IMR-90 (cell line): ENCODE results near the gene HSPG2. TPM values are rescaled to one million over a fixed set of nuclear protein-coding genes. Genes with fewer than 3 reads are reported as not detected.
A peak's percentile ranks its signal among the peaks of the same experiment; 100 is the strongest.

Source experiments
- ATAC-seq: fragments of 200-7000 bp; cut with Tn5 transposase; 2 replicates; pipeline ENCODE4 v1.9.1; 2020; ENCODE audit warnings: low read depth, mild to moderate bottlenecking, moderate library complexity
- BruUV-seq: library from RNA; stranded (reverse); fragments of 400-500 nt; replicated peaks from 2 replicates; lab custom pipeline; 2021; lab: Mats Ljungman, UMichigan
- CTCF ChIA-PET: fragments of 300-600 bp; formaldehyde crosslinking; extraction: SDS; loops from one replicate; lab custom pipeline; 2021; ENCODE audit warnings: antibody characterized with exemption; lab: Yijun Ruan, JAX
- POLR2A ChIA-PET: fragments of 300-600 bp; sonication (Branson Sonifier 250); formaldehyde crosslinking; loops from one replicate; lab custom pipeline; 2022; ENCODE audit warnings: antibody characterized with exemption; ENCODE audit not compliant: unreplicated experiment; lab: Charles Lee
- DNase-seq: peaks from one replicate; pipeline ENCODE4 v3.0.0; 2013
- H2AFZ ChIP-seq: replicated peaks from 2 replicates; pipeline ENCODE3; 2013; ENCODE audit warnings: low read length, mild to moderate bottlenecking; ENCODE audit not compliant: poor library complexity
- H2AK5ac ChIP-seq: 2 replicates; pipeline ENCODE4 v1.6.1; 2013; ENCODE audit warnings: low read depth, low read length, inconsistent platforms
- H2AK9ac ChIP-seq: replicated peaks from 2 replicates; pipeline ENCODE3; 2013; ENCODE audit warnings: mild to moderate bottlenecking, low read depth, low read length, moderate library complexity; ENCODE audit not compliant: poor library complexity
- H2BK120ac ChIP-seq: 2 replicates; pipeline ENCODE4 v1.6.1; 2013; ENCODE audit warnings: low read depth, low read length, inconsistent platforms
- H2BK15ac ChIP-seq: 3 replicates; pipeline ENCODE4 v1.6.1; 2013; ENCODE audit warnings: low read depth, low read length, inconsistent platforms
- H2BK20ac ChIP-seq: 2 replicates; pipeline ENCODE4 v1.6.1; 2013; ENCODE audit warnings: low read depth, mild to moderate bottlenecking, inconsistent platforms, low read length, moderate library complexity
- H2BK5ac ChIP-seq: 2 replicates; pipeline ENCODE4 v1.6.1; 2013; ENCODE audit warnings: mild to moderate bottlenecking, low read depth, low read length, inconsistent platforms; ENCODE audit not compliant: poor library complexity, severe bottlenecking
- H3K14ac ChIP-seq: replicated peaks from 2 replicates; pipeline ENCODE4 v1.6.1; 2013; ENCODE audit warnings: low read depth, low read length, inconsistent platforms
- H3K18ac ChIP-seq: 2 replicates; pipeline ENCODE4 v1.6.1; 2013; ENCODE audit warnings: low read depth, low read length, control low read depth
- H3K23ac ChIP-seq: 2 replicates; pipeline ENCODE4 v1.6.1; 2013; ENCODE audit warnings: low read depth, low read length, inconsistent platforms
- H3K27ac ChIP-seq: 2 replicates; pipeline ENCODE4 v1.5.1; 2013; ENCODE audit warnings: mild to moderate bottlenecking, control low read depth, low read length; ENCODE audit not compliant: insufficient read depth
- H3K27me3 ChIP-seq: 2 replicates; pipeline ENCODE4 v1.6.1; 2013; ENCODE audit warnings: low read length; ENCODE audit not compliant: control insufficient read depth, insufficient read depth
- H3K36me3 ChIP-seq: 2 replicates; pipeline ENCODE4 v1.6.1; 2013; ENCODE audit warnings: low read length, mixed read lengths; ENCODE audit not compliant: control insufficient read depth, insufficient read depth
- H3K4ac ChIP-seq: 2 replicates; pipeline ENCODE4 v1.6.1; 2013; ENCODE audit warnings: low read depth, low read length, inconsistent platforms
- H3K4me1 ChIP-seq: 2 replicates; pipeline ENCODE4 v1.6.1; 2013; ENCODE audit warnings: low read length, mixed read lengths; ENCODE audit not compliant: control insufficient read depth, insufficient read depth
- H3K4me2 ChIP-seq: 2 replicates; pipeline ENCODE4 v1.6.1; 2013; ENCODE audit warnings: low read depth, mild to moderate bottlenecking, control low read depth, low read length, moderate library complexity
- H3K4me3 ChIP-seq: 2 replicates; pipeline ENCODE4 v1.5.1; 2013; ENCODE audit warnings: low read depth, mild to moderate bottlenecking, control low read depth, low read length, moderate library complexity; ENCODE audit not compliant: insufficient read depth
- H3K56ac ChIP-seq: 2 replicates; pipeline ENCODE4 v1.6.1; 2013; ENCODE audit warnings: low read length, inconsistent platforms; ENCODE audit not compliant: insufficient read depth; ENCODE audit errors: extremely low read depth
- H3K79me1 ChIP-seq, 2 experiments: 2 replicates each; pipeline ENCODE4 v1.6.1; 2013; ENCODE audit warnings: low read length in 2 of 2, inconsistent platforms in 1 of 2, low read depth in 1 of 2
- H3K9ac ChIP-seq: 2 replicates; pipeline ENCODE4 v1.6.1; 2013; ENCODE audit warnings: low read depth, low read length, control low read depth
- H3K9me1 ChIP-seq: 2 replicates; pipeline ENCODE4 v1.6.1; 2013; ENCODE audit warnings: low read length, inconsistent platforms; ENCODE audit not compliant: insufficient read depth
- H3K9me3 ChIP-seq: 2 replicates; pipeline ENCODE4 v1.6.1; 2013; ENCODE audit warnings: low read length; ENCODE audit not compliant: control insufficient read depth, insufficient read depth
- H4K20me1 ChIP-seq: 2 replicates; pipeline ENCODE4 v1.6.1; 2013; ENCODE audit warnings: low read length, inconsistent platforms; ENCODE audit not compliant: insufficient read depth
- H4K5ac ChIP-seq: 2 replicates; pipeline ENCODE4 v1.6.1; 2013; ENCODE audit warnings: mild to moderate bottlenecking, low read depth, low read length, control low read depth
- H4K8ac ChIP-seq, 2 experiments: 2 replicates each; pipeline ENCODE4 v1.6.1; 2013; ENCODE audit warnings: low read depth in 2 of 2, low read length in 2 of 2, control low read depth in 1 of 2, inconsistent platforms in 1 of 2
- H4K91ac ChIP-seq: 2 replicates; pipeline ENCODE4 v1.6.1; 2013; ENCODE audit warnings: low read depth, low read length, inconsistent platforms; ENCODE audit not compliant: insufficient read depth
- BHLHE40 ChIP-seq: fragments of 150-350 bp; IDR thresholded peaks from 2 replicates; pipeline ENCODE4 v1.6.1; 2016; ENCODE audit warnings: mild to moderate bottlenecking, low read depth, low read length
- CEBPB ChIP-seq: IDR thresholded peaks from 2 replicates; pipeline ENCODE4 v1.6.1; 2012; ENCODE audit warnings: low read depth, low read length, improper control_type of control experiment
- CHD1 ChIP-seq: IDR thresholded peaks from 2 replicates; pipeline ENCODE4 v1.6.1; 2012; ENCODE audit warnings: low read depth, low read length, improper control_type of control experiment
- CTCF ChIP-seq: conservative IDR thresholded peaks from 2 replicates; pipeline ENCODE4 v1.5.1; 2012; ENCODE audit warnings: mild to moderate bottlenecking, low read depth, low read length, improper control_type of control experiment
- ELK1 ChIP-seq: fragments of 150-350 bp; IDR thresholded peaks from 2 replicates; pipeline ENCODE4 v1.6.1; 2016; ENCODE audit warnings: low read depth, mild to moderate bottlenecking, low read length, moderate library complexity, borderline replicate concordance
- FOS ChIP-seq: fragments of 150-350 bp; IDR thresholded peaks from 2 replicates; pipeline ENCODE4 v1.6.1; 2016; ENCODE audit warnings: low read depth, low read length
- MAFK ChIP-seq: IDR thresholded peaks from 2 replicates; pipeline ENCODE4 v1.6.1; 2012; ENCODE audit warnings: low read depth, low read length, improper control_type of control experiment
- MXI1 ChIP-seq: IDR thresholded peaks from 2 replicates; pipeline ENCODE4 v1.6.1; 2012; ENCODE audit warnings: low read depth, mild to moderate bottlenecking, low read length, moderate library complexity, borderline replicate concordance
- NFE2L2 ChIP-seq: fragments of 150-350 bp; IDR thresholded peaks from 2 replicates; pipeline ENCODE4 v1.6.1; 2016; ENCODE audit warnings: low read depth, mild to moderate bottlenecking, low read length
- POLR2A ChIP-seq: IDR thresholded peaks from 2 replicates; pipeline ENCODE4 v1.6.1; 2012; ENCODE audit warnings: mild to moderate bottlenecking, low read depth, low read length
- RCOR1 ChIP-seq: IDR thresholded peaks from 2 replicates; pipeline ENCODE4 v1.6.1; 2012; ENCODE audit warnings: mild to moderate bottlenecking, low read length, improper control_type of control experiment; ENCODE audit not compliant: insufficient replicate concordance
- RFX5 ChIP-seq: IDR thresholded peaks from 2 replicates; pipeline ENCODE4 v1.8.0; 2012; ENCODE audit warnings: low read depth, mild to moderate bottlenecking, low read length, moderate library complexity
- SMC3 ChIP-seq: fragments of 150-350 bp; IDR thresholded peaks from 2 replicates; pipeline ENCODE4 v1.6.1; 2016; ENCODE audit warnings: low read depth, mild to moderate bottlenecking, antibody characterized with exemption, low read length, moderate library complexity
- USF2 ChIP-seq: fragments of 150-350 bp; IDR thresholded peaks from 2 replicates; pipeline ENCODE4 v1.6.1; 2017; ENCODE audit warnings: mild to moderate bottlenecking, antibody characterized with exemption, low read length, low read depth
- WGBS, 2 experiments: methylation state at CpG; one replicate each; pipeline versions ENCODE4 v1.1.5 to v1.1.7; 2013; ENCODE audit warnings: missing lambda C conversion rate in 2 of 2; ENCODE audit not compliant: insufficient read length in 1 of 2; ENCODE audit errors: extremely low coverage in 2 of 2; 5-methylcytosine and 5-hydroxymethylcytosine counted together
- dilution Hi-C: fragments of 300-500 bp; cut with HindIII; formaldehyde crosslinking; loops from one replicate; pipeline ENCODE4 v1.14.3; 2018; ENCODE audit warnings: low sequenced_read_pairs; ENCODE audit not compliant: unreplicated experiment
- in situ Hi-C: fragments of 300-500 bp; cut with MboI; formaldehyde crosslinking; loops from 3 replicates; pipeline ENCODE4 v1.14.3; 2019; ENCODE audit warnings: low sequenced_read_pairs, inconsistent platforms, mixed read lengths
- intact Hi-C: fragments of 100-400 bp; cut with micrococcal nuclease; formaldehyde crosslinking; loops from 2 replicates; pipeline ENCODE4 v1.10.0; 2022
- polyA plus RNA-seq, 3 experiments: library from polyadenylated mRNA; depleted of rRNA; stranded (reverse); fragments of >200 nt; gene quantifications; 2 replicates each; pipeline ENCODE4 v1.2.3, GENCODE V29; 2012; ENCODE audit warnings: low replicate concordance in 1 of 3
- total RNA-seq: library from RNA; depleted of rRNA; stranded (reverse); fragments of >200 nt; gene quantifications from 2 replicates; pipeline ENCODE4 v1.2.3, GENCODE V29; 2012

Gene HSPG2
- total and polyA plus RNA-seq, 2 of the 4 experiments (the other 2 are of a cell fraction) = 15.8 to 94.0 TPM

GRCh38 chr1:21909286-21909759 is 27.8 kb downstream of the HSPG2 start:
- Histone ChIP-seq H2BK5ac (peak overlapping the region; percentile 27), H4K91ac (peak overlapping the region; percentile 88), H2BK15ac (peak overlapping the region; percentile 63; the same call in 2 of the 3 replicates), H3K4me3 (no peak overlapping the region), H3K27me3 (no peaks in the 10 kb centered on the region), H2AK9ac (peak overlapping the region; percentile 74), H3K4ac (peak overlapping the region; percentile 66), H3K9me3 (no peaks in the 10 kb centered on the region), H3K36me3 (peaks cover 2% of the 10 kb centered on the region; the same call in 1 of the 2 replicates), H4K8ac (peak overlapping the region; percentile 79 to 83), H2BK20ac (peak overlapping the region; percentile 42; the same call in 1 of the 2 replicates), H4K5ac (peak overlapping the region; percentile 58), H3K9ac (peak overlapping the region; percentile 16; the same call in 1 of the 2 replicates), H3K79me1 (peaks cover 47 to 93% of the 10 kb centered on the region in 2 experiments), H2AK5ac (peak overlapping the region; percentile 89), H3K4me1 (peaks cover 23% of the 10 kb centered on the region), H2AFZ (peak overlapping the region; percentile 18), H3K4me2 (no peak overlapping the region), H3K27ac (peak overlapping the region; percentile 71), H3K14ac (peak overlapping the region; percentile 47; the same call in 1 of the 2 replicates), H4K20me1 (peaks cover 32% of the 10 kb centered on the region), H3K23ac (peak overlapping the region; percentile 62), H2BK120ac (peak overlapping the region; percentile 43; the same call in 1 of the 2 replicates), H3K56ac (no peak overlapping the region), H3K9me1 (peaks cover 21% of the 10 kb centered on the region), H3K18ac (peak overlapping the region; percentile 12; the same call in 1 of the 2 replicates)
- POLR2A ChIA-PET = no interaction called here
- ATAC-seq (peak; percentile 38), DNase-seq (peak; percentile 50)
- 71% methylated on average over 1 of the region's 1 CpG; no CpG with 5 or more reads in 1 of the 2 experiments for WGBS, 2 experiments
- TF ChIP-seq SMC3 (no peak), MAFK (no peak), FOS (no peak), RFX5 (no peak), BHLHE40 (no peak), MXI1 (no peak), CTCF (no peak), USF2 (no peak), RCOR1 (no peak), CEBPB (no peak), POLR2A (no peak), CHD1 (no peak), ELK1 (no peak), NFE2L2 (no peak)
- no TSS peak for BruUV-seq
- CTCF ChIA-PET = no interaction called here
- dilution Hi-C loops (no loop called here), intact Hi-C loops (no loop called here), in situ Hi-C loops (no loop called here)
